H1 (cell line): ENCODE data around the gene SMOC2. TPM values are rescaled to one million over a fixed set of nuclear protein-coding genes. Genes with fewer than 3 reads are reported as not detected.

ENCODE experiments used
- CTCF ChIA-PET: fragments of 300-600 bp; sonication (Branson Sonifier 250); formaldehyde crosslinking; loops from one replicate; lab custom pipeline; 2021; ENCODE audit not compliant: partially characterized antibody; lab: Charles Lee
- POLR2A ChIA-PET: fragments of 300-600 bp; sonication (Branson Sonifier 250); formaldehyde crosslinking; loops from one replicate; lab custom pipeline; 2021; ENCODE audit warnings: inconsistent platforms; ENCODE audit not compliant: partially characterized antibody; lab: Charles Lee
- DNase-seq, 2 experiments: peaks; one replicate each; pipeline versions ENCODE4 v3.0.0 to v3.0.0-alpha.2; 2010 to 2022; ENCODE audit warnings: low spot score in 2 of 2, low read depth in 1 of 2, mixed read lengths in 1 of 2
- FAIRE-seq: peaks from 2 replicates; lab custom pipeline; 2011; peaks lifted over from hg19 to GRCh38; lab: Jason Lieb, UNC
- H2AFZ ChIP-seq: 2 replicates; pipeline ENCODE4 v1.8.1; 2012; ENCODE audit warnings: low read length, inconsistent platforms
- H2AK5ac ChIP-seq: 2 replicates; pipeline ENCODE4 v1.6.1; 2013; ENCODE audit warnings: low read depth, low read length
- H2BK120ac ChIP-seq: replicated peaks from 2 replicates; pipeline ENCODE3; 2013; ENCODE audit warnings: low read depth, low read length, inconsistent platforms
- H2BK12ac ChIP-seq: 2 replicates; pipeline ENCODE4 v1.6.1; 2013; ENCODE audit warnings: low read depth, low read length
- H2BK15ac ChIP-seq: 2 replicates; pipeline ENCODE4 v1.6.1; 2013; ENCODE audit warnings: low read length
- H2BK20ac ChIP-seq: 2 replicates; pipeline ENCODE4 v1.6.1; 2013; ENCODE audit warnings: low read length
- H2BK5ac ChIP-seq: 2 replicates; pipeline ENCODE4 v1.6.1; 2013; ENCODE audit warnings: low read depth, low read length
- H3K14ac ChIP-seq: 2 replicates; pipeline ENCODE4 v1.6.1; 2013; ENCODE audit warnings: inconsistent platforms; ENCODE audit not compliant: insufficient read length
- H3K18ac ChIP-seq: 2 replicates; pipeline ENCODE4 v1.6.1; 2013; ENCODE audit warnings: low read length; ENCODE audit errors: extremely low read depth
- H3K23ac ChIP-seq: 2 replicates; pipeline ENCODE4 v1.6.1; 2013; ENCODE audit warnings: inconsistent platforms; ENCODE audit not compliant: insufficient read length
- H3K23me2 ChIP-seq: 2 replicates; pipeline ENCODE4 v1.6.1; 2013; ENCODE audit warnings: low read depth, low read length
- H3K27ac ChIP-seq: 2 replicates; pipeline ENCODE4 v1.6.1; 2011; ENCODE audit warnings: low read depth, low read length, inconsistent platforms
- H3K27me3 ChIP-seq, 4 experiments: replicated peaks in 1 of 4; 1 replicate in 1 of 4; 2 replicates in 3 of 4; pipeline versions ENCODE4 v1.6.1 to v1.8.1; 2011 to 2013; ENCODE audit warnings: low read length in 3 of 4, mild to moderate bottlenecking in 3 of 4, inconsistent platforms in 2 of 4, mixed read lengths in 2 of 4, moderate library complexity in 1 of 4; ENCODE audit not compliant: control insufficient read depth in 3 of 4, insufficient read depth in 3 of 4; ENCODE audit errors: extremely low read depth in 1 of 4
- H3K36me3 ChIP-seq, 4 experiments: 2 replicates each; pipeline versions ENCODE4 v1.6.1 to v1.8.1; 2011 to 2013; ENCODE audit warnings: mild to moderate bottlenecking in 4 of 4, low read length in 3 of 4, moderate library complexity in 2 of 4, control low read depth in 1 of 4, inconsistent platforms in 1 of 4; ENCODE audit not compliant: insufficient read depth in 4 of 4, control insufficient read depth in 2 of 4
- H3K4ac ChIP-seq: replicated peaks from 2 replicates; pipeline ENCODE3; 2013; ENCODE audit warnings: low read length, low read depth, mixed read lengths, inconsistent platforms; ENCODE audit not compliant: insufficient read length
- H3K4me1 ChIP-seq, 4 experiments: replicated peaks in 1 of 4; 1 replicate in 1 of 4; 2 replicates in 3 of 4; pipeline versions ENCODE4 v1.6.1 to v1.8.1; 2011 to 2013; ENCODE audit warnings: low read length in 3 of 4, inconsistent platforms in 2 of 4, mixed read lengths in 1 of 4; ENCODE audit not compliant: insufficient read depth in 4 of 4, control insufficient read depth in 3 of 4
- H3K4me2 ChIP-seq, 2 experiments: 2 replicates each; pipeline versions ENCODE4 v1.6.1 to v1.8.1; 2011 to 2013; ENCODE audit warnings: low read depth in 2 of 2, low read length in 2 of 2, control low read depth in 1 of 2, inconsistent platforms in 1 of 2, mild to moderate bottlenecking in 1 of 2; ENCODE audit not compliant: insufficient read depth in 1 of 2
- H3K4me3 ChIP-seq, 4 experiments: fragments of 200-600, 300-600 bp in 1 of 4; sonication (generic), shearing (Covaris generic), sonication (Bioruptor Twin) in 1 of 4; 2 replicates each; pipeline versions ENCODE4 v1.5.1 to v1.8.1; 2011 to 2016; ENCODE audit warnings: low read length in 4 of 4, low read depth in 3 of 4, control low read depth in 2 of 4, inconsistent platforms in 2 of 4, mild to moderate bottlenecking in 2 of 4, mixed read lengths in 1 of 4, moderate library complexity in 1 of 4; ENCODE audit not compliant: insufficient read depth in 2 of 4; ENCODE audit errors: extremely low read depth in 1 of 4
- H3K56ac ChIP-seq: replicated peaks from 2 replicates; pipeline ENCODE3; 2013; ENCODE audit warnings: low read depth, mild to moderate bottlenecking, mixed read lengths, low read length, inconsistent platforms; ENCODE audit not compliant: insufficient read length
- H3K79me1 ChIP-seq: 2 replicates; pipeline ENCODE4 v1.6.1; 2013; ENCODE audit warnings: low read depth, low read length, control low read depth
- H3K79me2 ChIP-seq, 2 experiments: 2 replicates each; pipeline versions ENCODE4 v1.6.1 to v1.8.1; 2012 to 2013; ENCODE audit warnings: low read length in 2 of 2, mild to moderate bottlenecking in 2 of 2, inconsistent platforms in 1 of 2; ENCODE audit not compliant: insufficient read depth in 2 of 2, control insufficient read depth in 1 of 2
- H3K9ac ChIP-seq, 4 experiments: replicated peaks in 1 of 4; 1 replicate in 1 of 4; 2 replicates in 3 of 4; pipeline versions ENCODE4 v1.6.1 to v1.8.1; 2011 to 2013; ENCODE audit warnings: low read depth in 3 of 4, low read length in 3 of 4, control low read depth in 2 of 4, mild to moderate bottlenecking in 2 of 4, moderate library complexity in 2 of 4, inconsistent platforms in 1 of 4; ENCODE audit errors: extremely low read depth in 1 of 4
- H3K9me3 ChIP-seq, 2 experiments: 2 replicates each; pipeline versions ENCODE4 v1.6.1 to v1.8.1; 2012 to 2013; ENCODE audit warnings: mild to moderate bottlenecking in 2 of 2, moderate library complexity in 2 of 2, control low read depth in 1 of 2, inconsistent platforms in 1 of 2, low read depth in 1 of 2, low read length in 1 of 2, mixed read lengths in 1 of 2; ENCODE audit not compliant: insufficient read depth in 2 of 2
- H4K20me1 ChIP-seq, 2 experiments: replicated peaks in 1 of 2; 2 replicates each; pipeline versions ENCODE3 to v1.8.1; 2011 to 2013; ENCODE audit warnings: inconsistent platforms in 2 of 2, low read length in 2 of 2, mild to moderate bottlenecking in 1 of 2; ENCODE audit not compliant: insufficient read depth in 2 of 2, control insufficient read depth in 1 of 2
- H4K5ac ChIP-seq: 2 replicates; pipeline ENCODE4 v1.6.1; 2013; ENCODE audit warnings: low read length, low read depth, mixed read lengths, inconsistent platforms; ENCODE audit not compliant: insufficient read length
- H4K8ac ChIP-seq: 2 replicates; pipeline ENCODE4 v1.8.0; 2013; ENCODE audit warnings: mild to moderate bottlenecking, moderate library complexity, low read length, inconsistent platforms; ENCODE audit not compliant: insufficient read depth; ENCODE audit errors: extremely low read depth
- H4K91ac ChIP-seq: replicated peaks from 2 replicates; pipeline ENCODE3; 2013; ENCODE audit warnings: low read length, mixed read lengths, inconsistent platforms; ENCODE audit not compliant: insufficient read length
- E2F6 ChIP-seq: IDR thresholded peaks from 2 replicates; pipeline ENCODE4 v1.6.1; 2012; ENCODE audit warnings: inconsistent platforms
- GABPA ChIP-seq: IDR thresholded peaks from 2 replicates; pipeline ENCODE4 v1.6.1; 2011; ENCODE audit warnings: mild to moderate bottlenecking, low read length, moderate library complexity, borderline replicate concordance; ENCODE audit not compliant: insufficient read depth
- SIN3A ChIP-seq, 2 experiments: IDR thresholded peaks in 1 of 2; conservative IDR thresholded peaks in 1 of 2; 2 replicates each; pipeline ENCODE4 v1.6.1; 2011 to 2012; ENCODE audit warnings: low read length in 2 of 2, improper control_type of control experiment in 1 of 2, low read depth in 1 of 2, mild to moderate bottlenecking in 1 of 2
- TEAD4 ChIP-seq: IDR thresholded peaks from 2 replicates; pipeline ENCODE4 v1.6.1; 2012; ENCODE audit warnings: low read depth, low read length, inconsistent platforms, mixed read lengths
- WGBS, 2 experiments: shearing (Covaris generic) in 1 of 2; methylation state at CpG; one replicate each; pipeline versions ENCODE4 v1.1.6 to v1.1.7; 2013 to 2015; ENCODE audit warnings: low lambda C conversion rate in 2 of 2, mixed read lengths in 2 of 2, inconsistent platforms in 1 of 2, low coverage in 1 of 2, missing lambda C conversion rate in 1 of 2; ENCODE audit not compliant: insufficient replicate concordance in 2 of 2, insufficient coverage in 1 of 2, insufficient read length in 1 of 2; ENCODE audit errors: extremely low coverage in 1 of 2, missing lambda C conversion rate in 1 of 2; 5-methylcytosine and 5-hydroxymethylcytosine counted together
- polyA plus RNA-seq, 7 experiments: library from polyadenylated mRNA; depleted of rRNA in 3 of 7; stranded (reverse) in 5 of 7; unstranded in 2 of 7; fragments of >200 nt in 5 of 7; fragments of 200-250 nt in 2 of 7; gene quantifications; 1 replicate in 5 of 7; 2 replicates in 1 of 7; 4 replicates in 1 of 7; pipeline versions ENCODE4 v1.2.1 to v1.2.3, GENCODE V29; 2011 to 2013; ENCODE audit warnings: missing spikeins in 2 of 7, mixed read lengths in 2 of 7
- total RNA-seq: library from RNA; stranded (reverse); fragmentation: NEBNext Ultra II Directional; extraction: Animal tissue kit (Norgen Biotek cat#: 25700); gene quantifications from 2 replicates; pipeline ENCODE4 v1.2.1, GENCODE V29; 2021

Gene SMOC2
- total and polyA plus RNA-seq, 2 of the 8 experiments (the other 6 are each of a cell fraction or from before 2014, with no cell fraction given) = 7.7 to 8.5 TPM

DNA sequence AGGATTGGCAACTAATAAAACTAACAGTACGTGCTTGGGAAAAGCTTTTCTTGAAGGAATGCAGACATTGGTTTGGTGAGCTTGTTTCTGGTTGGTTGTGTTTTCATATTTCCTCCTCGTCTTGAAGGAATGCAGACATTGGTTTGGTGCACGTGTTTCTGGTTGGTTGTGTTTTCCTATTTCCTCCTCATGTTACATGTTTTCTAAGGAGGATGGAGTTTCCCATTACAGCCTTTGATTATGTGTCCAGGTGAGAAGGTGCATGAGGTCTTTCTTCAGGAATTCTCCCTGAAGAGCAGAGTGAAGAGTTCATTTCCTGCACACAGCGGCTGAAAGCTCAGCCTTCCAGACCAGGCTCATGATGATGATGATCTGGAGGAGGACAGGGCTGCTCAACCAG is 190.6 kb downstream of the SMOC2 start:
- Histone ChIP-seq H3K36me3 (no peaks in the 10 kb centered on the region), H2BK120ac (no peak overlapping the region), H3K4ac (peak overlapping the region; percentile 61), H2BK12ac (no peak overlapping the region), H3K4me2 (no peak overlapping the region), H2AK5ac (no peak overlapping the region), H4K91ac (peak overlapping the region; percentile 83), H4K8ac (no peak overlapping the region), H4K5ac (no peak overlapping the region), H3K79me2 (no peaks in the 10 kb centered on the region), H3K27me3 (no peaks in the 10 kb centered on the region; a peak in 2 of 7 replicates), H3K14ac (no peak overlapping the region), H2AFZ (no peak overlapping the region), H4K20me1 (no peaks in the 10 kb centered on the region), H3K56ac (no peak overlapping the region), H3K23me2 (no peaks in the 10 kb centered on the region), H2BK5ac (no peak overlapping the region), H3K4me3 (no peak overlapping the region), H3K79me1 (no peaks in the 10 kb centered on the region), H3K18ac (no peak overlapping the region), H3K27ac (no peak overlapping the region), H2BK20ac (no peak overlapping the region), H2BK15ac (no peak overlapping the region), H3K23ac (no peak overlapping the region), H3K9me3 (no peaks in the 10 kb centered on the region), H3K9ac (no peak overlapping the region), H3K4me1 (peaks cover 0 to 3% (median 0%) of the 10 kb centered on the region in 4 experiments; a peak in 2 of 7 replicates)
- POLR2A ChIA-PET = no interaction called here
- CTCF ChIA-PET = no interaction called here
- DNase-seq = no peak
- WGBS, 2 experiments = 87% methylated on average over 4 of the region's 4 CpGs; no CpG with 5 or more reads in 1 of the 2 experiments
- no peak for FAIRE-seq
- TF ChIP-seq SIN3A (conservative IDR thresholded peaks at IDR 0.05 in 1 of 2, IDR thresholded peaks at IDR 0.05 in 1 of 2; ENCODE audit: low read depth in 1 of 2, low read length in 2 of 2) (no peak), TEAD4 (no peak), E2F6 (no peak), GABPA (no peak)
